ENCODE results near the gene STK4.

Gene STK4

GRCh38 chr20:45085867-45086266, 119.6 kb downstream of the STK4 start:
- no peak for DNase-seq (ENCODE audit: low spot score)

GRCh38 chr20:45087097-45087790, 120.9 kb downstream of the STK4 start:
- no peak for DNase-seq (ENCODE audit: low spot score)

GRCh38 chr20:45087814-45088213, 121.5 kb downstream of the STK4 start:
- DNase-seq (ENCODE audit: low spot score) = no peak

GRCh38 chr20:45088247-45088646, 121.9 kb downstream of the STK4 start:
- no peak for DNase-seq (ENCODE audit: low spot score)

GRCh38 chr20:45090481-45090880, 124.2 kb downstream of the STK4 start:
- no peak for DNase-seq (ENCODE audit: low spot score)

- DNase-seq (ENCODE audit: low spot score) = no peak
These were observed 125.1 kb downstream of the STK4 start for GRCh38 chr20:45091366-45091765.

GRCh38 chr20:45092898-45093297, 126.6 kb downstream of the STK4 start:
- no peak for DNase-seq (ENCODE audit: low spot score)

GRCh38 chr20:45094201-45094600, 127.9 kb downstream of the STK4 start:
- DNase-seq (ENCODE audit: low spot score) = no peak

- DNase-seq (ENCODE audit: low spot score) = no peak
These were observed 128.7 kb downstream of the STK4 start for GRCh38 chr20:45094864-45095574.

GRCh38 chr20:45095805-45096238, 129.5 kb downstream of the STK4 start:
- DNase-seq (ENCODE audit: low spot score) = peak; percentile 72

- DNase-seq (ENCODE audit: low spot score) = no peak
These were observed 130.5 kb downstream of the STK4 start for GRCh38 chr20:45096781-45097180.

GRCh38 chr20:45097485-45098102, 131.3 kb downstream of the STK4 start:
- DNase-seq (ENCODE audit: low spot score) = no peak

GRCh38 chr20:45098103-45098773, 131.9 kb downstream of the STK4 start:
- no peak for DNase-seq (ENCODE audit: low spot score)

GRCh38 chr20:45100563-45101245, 134.4 kb downstream of the STK4 start, which contains the start of gene KCNS1:
Gene KCNS1 (minus strand): TSS chr20:45101127. CDS start chr20:45099236, 1,891 bp downstream.
- DNase-seq (ENCODE audit: low spot score) = no peak

- no peak for DNase-seq (ENCODE audit: low spot score)
These were observed 135.1 kb downstream of the STK4 start for GRCh38 chr20:45101333-45101850.

- no peak for DNase-seq (ENCODE audit: low spot score)
These were observed 136.8 kb downstream of the STK4 start for GRCh38 chr20:45103072-45103471.

- no peak for DNase-seq (ENCODE audit: low spot score)
These were observed 138.5 kb downstream of the STK4 start for GRCh38 chr20:45104786-45105185.

GRCh38 chr20:45105317-45105716, 139.0 kb downstream of the STK4 start:
- no peak for DNase-seq (ENCODE audit: low spot score)

- DNase-seq (ENCODE audit: low spot score) = no peak
These were observed 143.3 kb downstream of the STK4 start for GRCh38 chr20:45109634-45110033.

GRCh38 chr20:45110301-45110700, 144.0 kb downstream of the STK4 start:
- no peak for DNase-seq (ENCODE audit: low spot score)

GRCh38 chr20:45111285-45111684, 145.0 kb downstream of the STK4 start:
- no peak for DNase-seq (ENCODE audit: low spot score)

Measured in D341Med (cell line).